Activated T-helper 1 cell treated with anti-CD3 and anti-CD28 coated beads, Interleukin-12 subunit alpha, Interleukin-12 subunit beta, Interleukin-2, Interleukin-4 antibody, amounts not matched to agents 30 ng/mL and 10 ng/mL and 1 ng/mL, durations not matched to agents 14 hours and 24 hours and 36 hours (primary cell): ENCODE results near the gene TOX2. TPM values are rescaled to one million over a fixed set of nuclear protein-coding genes. Genes with fewer than 3 reads are reported as not detected.
A peak's percentile ranks its signal among the peaks of the same experiment; 100 is the strongest.

Experiments
- DNase-seq: peaks from one replicate; pipeline ENCODE4 v3.0.0; 2021; ENCODE audit warnings: low spot score
- H3K27ac Mint-ChIP-seq: one replicate; pipeline ENCODE4 v1.8.0; 2021; ENCODE audit warnings: mild to moderate bottlenecking, mixed read lengths
- H3K27me3 Mint-ChIP-seq: one replicate; pipeline ENCODE4 v1.8.0; 2022; ENCODE audit warnings: mild to moderate bottlenecking, moderate library complexity, mixed read lengths; ENCODE audit not compliant: insufficient read depth
- H3K36me3 Mint-ChIP-seq: one replicate; pipeline ENCODE4 v1.8.0; 2021; ENCODE audit warnings: low read depth, mixed read lengths
- H3K4me1 Mint-ChIP-seq: one replicate; pipeline ENCODE4 v1.8.0; 2021; ENCODE audit warnings: low read depth, mixed read lengths
- H3K4me3 Mint-ChIP-seq: one replicate; pipeline ENCODE4 v1.8.0; 2021; ENCODE audit warnings: mild to moderate bottlenecking, moderate library complexity, mixed read lengths
- H3K9me3 Mint-ChIP-seq: one replicate; pipeline ENCODE4 v1.8.0; 2021; ENCODE audit warnings: mixed read lengths
- intact Hi-C: fragments of 100-400 bp; cut with micrococcal nuclease; formaldehyde crosslinking; loops from one replicate; pipeline ENCODE4 v1.15.1; 2024
- total RNA-seq: library from RNA; stranded (reverse); gene quantifications from 2 replicates; pipeline ENCODE4 v1.2.3, GENCODE V29; 2022

TOX2 gene
- total RNA-seq, 1 donor from 2014 or later, result 4.0 TPM

DNA sequence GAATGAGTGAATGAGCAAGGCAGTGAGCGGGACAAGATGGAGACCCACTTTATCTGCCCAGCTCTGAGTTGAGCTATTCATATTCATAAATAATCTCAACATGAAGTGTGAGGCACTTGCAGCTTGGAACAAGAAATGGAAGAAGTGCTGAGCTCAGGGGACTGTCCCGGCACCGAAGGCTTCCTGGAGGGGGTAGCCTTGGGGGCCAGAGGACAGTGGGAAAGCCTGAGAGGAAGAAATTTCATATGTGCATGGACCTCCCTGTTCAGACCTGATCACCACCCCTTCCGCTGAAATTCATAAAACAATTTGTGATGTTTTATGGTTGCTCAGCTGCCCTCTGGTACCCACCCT, 103.2 kb downstream of the TOX2 start:
- intact Hi-C loops, result loop anchor here (2.0 to 5.0 kb wide), 3 partner anchors 41 to 63 kb away; no protein-coding TSS in a partner anchor
- no peak for DNase-seq
- no peak overlapping the region for H3K4me3 Mint-ChIP-seq
- H3K27ac Mint-ChIP-seq, result no peak overlapping the region
- H3K27me3 Mint-ChIP-seq, result peaks cover 28% of the 10 kb centered on the region
- peaks cover 6% of the 10 kb centered on the region for H3K9me3 Mint-ChIP-seq
- H3K36me3 Mint-ChIP-seq, result no peaks in the 10 kb centered on the region
- peaks cover 32% of the 10 kb centered on the region for H3K4me1 Mint-ChIP-seq

GRCh38 chr20:44018259-44018941, 103.7 kb downstream of the TOX2 start:
- H3K4me3 Mint-ChIP-seq, result no peak overlapping the region

DNA sequence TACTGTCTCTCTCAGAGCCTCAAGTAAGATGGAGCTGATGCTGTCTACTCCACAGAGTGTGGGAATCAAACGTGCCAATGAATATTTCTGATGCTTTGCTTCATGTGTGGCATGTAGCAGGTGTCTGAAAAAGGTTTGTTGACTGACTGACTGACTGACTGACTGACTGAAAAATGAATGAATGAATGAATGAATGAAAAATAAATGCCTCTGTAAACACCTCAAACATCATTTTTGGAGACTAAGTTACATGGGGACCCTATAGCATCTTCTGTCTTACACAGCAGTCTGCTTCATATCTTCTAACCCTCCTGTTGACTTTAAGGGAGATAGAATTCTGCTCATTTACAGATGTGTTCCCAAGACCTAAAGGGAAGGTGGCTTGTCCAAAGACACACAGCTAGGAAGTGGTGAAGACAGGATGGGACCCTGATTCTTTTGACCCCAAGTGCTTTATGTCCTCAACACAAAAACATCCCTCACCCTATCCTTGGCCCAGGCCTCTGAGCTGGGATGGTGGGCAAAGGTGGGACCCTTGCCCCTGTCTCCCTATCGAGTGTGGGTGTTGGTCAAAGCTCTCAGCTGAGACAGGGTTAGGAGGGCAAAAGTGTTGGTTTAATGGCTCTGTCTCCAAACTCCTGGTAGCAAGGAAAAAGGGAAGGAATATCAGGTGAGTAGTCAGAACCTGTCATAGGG, 104.4 kb downstream of the TOX2 start:
- Mint-ChIP-seq H3K27ac (peak overlapping the region; percentile 53), H3K4me1 (peaks cover 32% of the 10 kb centered on the region), H3K27me3 (peaks cover 28% of the 10 kb centered on the region), H3K4me3 (peak overlapping the region; percentile 23), H3K36me3 (no peaks in the 10 kb centered on the region), H3K9me3 (no peaks in the 10 kb centered on the region)
- intact Hi-C loops, result loop anchor here (2.0 to 5.0 kb wide), 3 partner anchors 42 to 64 kb away; no protein-coding TSS in a partner anchor
- DNase-seq, result no peak

More at GRCh38 chr20:44018259-44018941, 103.7 kb downstream of the TOX2 start:
- Mint-ChIP-seq H3K9me3 (peaks cover 3% of the 10 kb centered on the region), H3K4me1 (peaks cover 32% of the 10 kb centered on the region), H3K27ac (no peak overlapping the region), H3K36me3 (no peaks in the 10 kb centered on the region), H3K27me3 (peaks cover 27% of the 10 kb centered on the region)
- intact Hi-C loops, result loop anchor here (2.0 to 5.0 kb wide), 3 partner anchors 41 to 64 kb away; no protein-coding TSS in a partner anchor
- no peak for DNase-seq

DNA sequence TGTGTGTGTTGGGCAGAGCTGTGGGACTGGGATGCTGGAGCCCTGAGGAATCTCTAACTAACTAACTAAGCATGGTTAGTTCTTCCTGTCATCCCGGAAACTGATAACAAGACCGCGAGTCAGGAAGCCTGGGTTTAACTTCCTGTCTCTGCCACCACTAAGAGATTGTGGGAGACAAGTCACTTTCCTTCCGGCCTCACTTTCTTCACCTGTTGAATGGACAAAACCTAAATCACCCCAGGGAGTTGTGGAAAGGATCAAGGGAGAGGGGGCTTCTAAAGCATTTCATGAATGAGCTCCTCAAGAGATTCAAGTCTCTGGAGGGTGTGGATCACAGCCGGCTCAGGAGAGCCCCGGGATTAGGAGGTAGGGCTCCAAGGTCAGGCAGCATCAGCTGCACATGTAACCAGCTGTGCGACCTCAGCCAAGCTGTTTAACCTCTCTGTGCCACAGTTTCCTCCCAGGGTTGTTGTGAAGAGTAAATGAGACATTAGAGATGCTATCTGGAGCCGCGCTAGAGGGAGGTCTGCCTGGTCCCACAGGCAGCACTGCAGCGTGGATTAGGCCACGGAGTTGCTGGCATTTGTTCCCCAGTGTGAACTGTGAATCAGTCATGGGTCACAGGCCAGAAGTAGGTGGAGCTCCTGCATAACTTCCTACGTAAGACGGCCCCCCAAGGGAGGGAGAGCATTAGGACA, 105.1 kb downstream of the TOX2 start:
- DNase-seq, result peak; percentile 57
- no peaks in the 10 kb centered on the region for H3K9me3 Mint-ChIP-seq
- peak overlapping the region; percentile 53 for H3K27ac Mint-ChIP-seq
- H3K27me3 Mint-ChIP-seq, result peaks cover 30% of the 10 kb centered on the region
- peak overlapping the region; percentile 23 for H3K4me3 Mint-ChIP-seq
- no peaks in the 10 kb centered on the region for H3K36me3 Mint-ChIP-seq
- peaks cover 32% of the 10 kb centered on the region for H3K4me1 Mint-ChIP-seq
- intact Hi-C loops, result loop anchor here (2.0 to 5.0 kb wide), 3 partner anchors 42 to 65 kb away; no protein-coding TSS in a partner anchor

DNA sequence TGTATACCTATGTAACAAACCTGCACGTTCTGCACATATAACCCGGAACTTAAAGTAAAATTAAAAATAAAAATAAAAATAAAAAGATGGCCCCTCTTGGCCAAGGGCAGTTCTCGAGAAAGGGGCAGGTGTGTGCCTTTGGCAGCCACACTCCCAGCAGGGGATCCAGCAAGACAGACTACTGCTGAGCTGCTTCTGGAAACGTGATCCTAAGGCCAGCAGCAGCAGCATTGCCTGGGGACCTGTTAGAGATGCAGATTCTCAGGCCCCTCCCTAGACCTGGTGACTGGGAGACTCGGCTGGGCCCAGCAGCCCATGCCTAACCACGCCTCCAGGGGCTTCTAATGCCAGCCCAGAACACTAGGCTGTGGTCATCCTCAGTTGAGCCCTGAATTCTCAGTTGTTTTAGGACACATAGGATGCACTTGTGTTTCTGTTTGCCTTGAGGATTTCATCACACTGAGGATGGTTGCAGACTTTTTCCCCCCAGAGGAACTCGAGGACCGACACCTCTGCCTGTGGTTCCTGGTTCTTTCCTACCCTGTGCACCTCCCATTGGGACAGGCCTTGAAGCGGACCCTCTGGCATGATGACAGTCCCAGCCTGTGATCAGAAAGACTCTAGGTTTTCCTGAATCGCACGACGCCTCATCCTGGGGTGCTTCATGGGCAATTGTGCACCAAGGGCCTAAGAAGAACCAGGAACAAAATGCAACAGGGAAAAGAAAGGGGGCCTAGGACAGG, 105.9 kb downstream of the TOX2 start:
- peaks cover 27% of the 10 kb centered on the region for H3K27me3 Mint-ChIP-seq
- no peak overlapping the region for H3K27ac Mint-ChIP-seq
- intact Hi-C loops, result no loop called here

DNA sequence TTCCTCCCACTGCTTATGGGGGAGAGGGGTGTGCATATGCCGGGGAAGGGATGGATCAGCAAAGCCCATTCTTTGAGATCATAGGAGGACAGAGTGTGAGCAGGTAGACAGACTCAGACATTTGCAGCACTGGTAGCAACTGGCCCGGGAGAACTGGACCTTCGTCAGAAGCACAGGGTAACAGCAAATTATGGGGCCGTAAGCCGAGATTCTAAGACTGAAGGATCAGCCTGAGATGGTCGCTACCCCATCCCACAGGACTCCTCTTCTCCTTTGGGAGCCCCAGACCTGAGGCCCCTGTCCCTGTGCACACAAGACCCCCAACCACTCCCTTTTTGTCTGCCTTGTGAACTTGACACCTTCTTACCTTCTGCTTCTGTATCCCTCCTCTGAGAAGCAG, 106.5 kb downstream of the TOX2 start:
- H3K27ac Mint-ChIP-seq, result no peak overlapping the region
- peaks cover 31% of the 10 kb centered on the region for H3K27me3 Mint-ChIP-seq
- no peaks in the 10 kb centered on the region for H3K9me3 Mint-ChIP-seq
- no peak overlapping the region for H3K4me3 Mint-ChIP-seq
- intact Hi-C loops, result no loop called here
- H3K36me3 Mint-ChIP-seq, result no peaks in the 10 kb centered on the region
- H3K4me1 Mint-ChIP-seq, result peaks cover 32% of the 10 kb centered on the region
- no peak for DNase-seq

More for the DNA sequence above, 105.9 kb downstream of the TOX2 start:
- no peaks in the 10 kb centered on the region for H3K36me3 Mint-ChIP-seq
- no peak for DNase-seq
- no peaks in the 10 kb centered on the region for H3K9me3 Mint-ChIP-seq
- H3K4me3 Mint-ChIP-seq, result no peak overlapping the region
- peaks cover 32% of the 10 kb centered on the region for H3K4me1 Mint-ChIP-seq

- no peaks in the 10 kb centered on the region for H3K36me3 Mint-ChIP-seq
- intact Hi-C loops, result no loop called here
- H3K9me3 Mint-ChIP-seq, result no peaks in the 10 kb centered on the region
- peaks cover 35% of the 10 kb centered on the region for H3K4me1 Mint-ChIP-seq
- peaks cover 33% of the 10 kb centered on the region for H3K27me3 Mint-ChIP-seq
- no peak for DNase-seq
- no peak overlapping the region for H3K4me3 Mint-ChIP-seq
- no peak overlapping the region for H3K27ac Mint-ChIP-seq
Measured at GRCh38 chr20:44021900-44022299, 107.2 kb downstream of the TOX2 start.

DNA sequence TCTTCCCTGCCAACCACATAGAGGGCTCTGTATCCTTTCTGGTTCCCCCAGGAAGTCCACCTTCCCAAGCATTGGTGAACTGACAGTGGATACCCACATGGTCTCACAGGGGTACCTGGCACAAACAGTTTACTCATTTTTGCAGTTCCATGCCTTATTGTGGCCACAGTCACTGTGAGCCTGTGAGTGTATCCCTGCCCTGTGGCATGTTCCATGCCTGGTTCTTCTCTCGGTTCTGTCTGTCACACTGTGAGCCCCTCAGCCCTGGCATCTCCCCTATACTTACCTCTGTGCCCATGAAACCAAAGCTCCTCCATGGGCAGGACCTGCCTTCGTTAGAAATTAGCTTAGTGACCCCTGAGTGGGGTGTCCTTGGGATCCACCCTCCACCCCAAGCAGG, 107.8 kb downstream of the TOX2 start:
- H3K4me3 Mint-ChIP-seq, result no peak overlapping the region
- no peak for DNase-seq
- intact Hi-C loops, result no loop called here
- H3K27ac Mint-ChIP-seq, result no peak overlapping the region
- no peaks in the 10 kb centered on the region for H3K36me3 Mint-ChIP-seq
- H3K9me3 Mint-ChIP-seq, result no peaks in the 10 kb centered on the region
- H3K27me3 Mint-ChIP-seq, result peaks cover 35% of the 10 kb centered on the region
- peaks cover 37% of the 10 kb centered on the region for H3K4me1 Mint-ChIP-seq

DNA sequence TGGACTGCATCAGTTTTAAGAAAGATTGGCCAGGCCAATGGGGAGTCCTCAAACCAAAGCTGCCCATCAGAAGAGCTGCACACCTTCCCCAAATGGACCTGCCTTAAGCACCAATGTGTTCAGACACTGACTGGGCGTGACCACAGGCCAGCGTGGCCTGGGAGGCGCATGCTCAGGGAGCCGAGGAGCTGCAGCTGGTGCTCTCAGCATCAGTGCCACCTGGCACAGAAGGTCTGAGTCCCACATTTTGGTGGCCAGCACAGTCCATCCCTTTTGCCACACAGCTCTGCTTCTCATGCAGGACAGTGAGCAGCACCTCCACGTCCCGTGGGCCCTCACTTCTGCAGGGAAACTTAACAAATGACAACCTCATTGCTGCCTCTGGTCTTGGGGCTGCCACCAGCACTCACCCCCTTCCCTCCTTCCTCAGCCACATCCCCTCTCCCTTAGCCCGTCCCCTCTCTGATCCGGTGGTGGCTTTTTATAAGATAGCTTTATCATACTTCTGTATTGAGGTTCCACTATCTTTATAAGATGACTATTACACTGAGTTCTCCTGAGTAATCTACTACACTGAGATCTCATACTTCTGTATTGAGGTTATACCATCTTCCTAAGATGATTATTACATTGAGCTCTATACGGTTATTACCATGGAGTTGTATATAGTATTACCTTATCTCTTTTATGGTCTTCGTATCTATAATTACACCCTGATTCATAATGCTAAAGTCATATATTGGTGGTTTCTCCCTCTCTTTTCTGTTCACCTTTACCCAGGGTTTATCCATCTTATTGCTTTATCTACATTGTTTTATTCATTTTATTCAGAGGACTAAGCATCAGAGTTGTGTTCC, 109.1 kb downstream of the TOX2 start:
- Mint-ChIP-seq H3K27me3 (peaks cover 42% of the 10 kb centered on the region), H3K4me3 (no peak overlapping the region), H3K9me3 (no peaks in the 10 kb centered on the region), H3K36me3 (peaks cover 3% of the 10 kb centered on the region), H3K4me1 (peaks cover 45% of the 10 kb centered on the region), H3K27ac (no peak overlapping the region)
- intact Hi-C loops, result no loop called here
- DNase-seq, result no peak

DNA sequence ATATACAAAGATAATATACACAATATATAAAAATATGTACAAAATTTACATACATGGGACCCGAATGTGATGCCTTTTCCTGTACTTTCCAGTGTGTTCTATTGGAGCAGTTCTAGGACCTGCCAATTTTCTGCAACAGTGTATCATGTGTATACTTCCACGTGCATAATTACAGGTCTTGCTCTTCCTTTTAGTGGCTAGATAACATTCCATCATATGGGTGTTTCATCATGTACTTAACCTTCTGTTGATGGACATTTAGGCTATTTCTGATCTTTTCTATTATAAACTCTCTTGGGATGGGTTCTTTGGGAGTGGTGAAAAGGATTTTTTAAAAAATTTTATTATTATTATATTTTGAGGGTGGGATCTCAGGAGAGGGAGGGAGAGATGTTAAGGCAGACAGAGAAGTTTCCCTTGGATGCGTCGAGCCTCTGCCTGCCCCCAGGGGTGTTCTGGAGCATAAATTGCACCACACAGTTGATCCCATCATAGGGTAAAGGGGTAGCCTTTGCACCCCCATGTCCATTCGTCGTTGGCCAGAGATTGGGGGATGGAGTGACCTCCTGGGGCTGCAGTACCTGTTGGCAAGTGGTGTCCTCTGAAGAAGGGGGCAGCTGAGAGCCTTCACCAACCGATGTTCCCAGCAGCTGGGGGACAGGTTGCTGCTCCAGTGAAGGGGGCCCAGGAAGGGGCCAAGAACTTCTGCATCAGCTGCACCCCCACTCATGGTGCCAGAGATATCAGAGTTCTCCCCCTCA, 110.3 kb downstream of the TOX2 start:
- no peaks in the 10 kb centered on the region for H3K9me3 Mint-ChIP-seq
- peaks cover 46% of the 10 kb centered on the region for H3K27me3 Mint-ChIP-seq
- intact Hi-C loops, result no loop called here

DNA sequence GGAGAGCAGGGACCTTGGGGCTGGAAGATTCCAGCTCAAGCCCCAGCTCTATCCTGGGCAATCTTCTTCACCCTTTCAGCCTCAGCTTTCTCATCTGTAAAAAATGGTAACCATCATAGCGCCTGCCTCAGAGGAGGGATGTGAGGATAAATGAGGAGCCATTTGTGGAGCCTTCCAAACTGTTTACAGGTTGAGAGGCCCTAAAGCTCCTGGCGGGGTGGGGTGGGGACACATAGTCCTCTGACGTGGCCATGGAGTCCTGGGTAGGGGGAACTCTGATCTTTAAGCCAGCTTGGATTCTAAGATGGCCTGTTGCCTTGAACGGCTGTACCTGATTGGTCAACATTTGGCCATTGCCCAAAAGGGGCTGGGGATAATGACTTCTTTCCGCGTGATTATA, 111.1 kb downstream of the TOX2 start:
- intact Hi-C loops, result no loop called here
- H3K27me3 Mint-ChIP-seq, result peaks cover 46% of the 10 kb centered on the region
- H3K4me1 Mint-ChIP-seq, result peaks cover 47% of the 10 kb centered on the region
- H3K4me3 Mint-ChIP-seq, result no peak overlapping the region
- peaks cover 7% of the 10 kb centered on the region for H3K36me3 Mint-ChIP-seq
- DNase-seq, result no peak
- no peak overlapping the region for H3K27ac Mint-ChIP-seq
- peaks cover 4% of the 10 kb centered on the region for H3K9me3 Mint-ChIP-seq

More for the DNA sequence above, 110.3 kb downstream of the TOX2 start:
- peaks cover 45% of the 10 kb centered on the region for H3K4me1 Mint-ChIP-seq
- H3K4me3 Mint-ChIP-seq, result no peak overlapping the region
- H3K36me3 Mint-ChIP-seq, result peaks cover 4% of the 10 kb centered on the region
- H3K27ac Mint-ChIP-seq, result no peak overlapping the region
- DNase-seq, result no peak
